GM18505 (cell line): Measurements from ENCODE around the gene GPD2.
"Not testable (repeated sequence)": the region's sequence is repeated elsewhere in the genome, so short reads cannot be mapped to it uniquely, and the experiment has no call there.

Experiments used
- ATAC-seq: cut with Tn5 transposase; IDR thresholded peaks from one replicate; pipeline ENCODE4 v1.9.1; 2021; ENCODE audit not compliant: unreplicated experiment
- POLR2A ChIP-seq: IDR thresholded peaks from 4 replicates; pipeline ENCODE4 v1.6.1; 2011; ENCODE audit warnings: borderline replicate concordance; ENCODE audit not compliant: insufficient read depth, insufficient read length; ENCODE audit errors: extremely low read depth

Gene GPD2

GRCh38 chr2:156580501-156580900, 144.3 kb downstream of the GPD2 start:
- no peak for TF ChIP-seq POLR2A
- no peak for ATAC-seq

DNA sequence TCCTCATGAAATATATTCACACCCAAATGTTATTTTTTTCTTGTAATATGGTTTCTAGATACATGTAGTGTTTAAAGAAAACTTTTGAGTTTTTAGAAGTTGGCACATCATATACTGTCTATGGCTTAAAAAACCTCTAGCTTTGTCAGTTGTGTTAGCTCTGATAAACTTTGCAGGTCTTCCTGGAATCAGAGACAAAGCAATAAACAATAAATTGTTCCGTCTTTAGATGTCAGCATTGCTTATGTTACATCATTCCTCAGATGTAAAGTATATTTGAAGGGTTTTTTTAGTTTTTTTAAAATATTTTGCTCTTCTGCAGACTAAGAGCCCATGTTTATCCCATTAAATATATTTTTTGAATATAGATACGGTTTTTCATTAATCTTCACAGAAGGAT, 145.1 kb downstream of the GPD2 start:
- TF ChIP-seq POLR2A: no peak
- no peak for ATAC-seq

DNA sequence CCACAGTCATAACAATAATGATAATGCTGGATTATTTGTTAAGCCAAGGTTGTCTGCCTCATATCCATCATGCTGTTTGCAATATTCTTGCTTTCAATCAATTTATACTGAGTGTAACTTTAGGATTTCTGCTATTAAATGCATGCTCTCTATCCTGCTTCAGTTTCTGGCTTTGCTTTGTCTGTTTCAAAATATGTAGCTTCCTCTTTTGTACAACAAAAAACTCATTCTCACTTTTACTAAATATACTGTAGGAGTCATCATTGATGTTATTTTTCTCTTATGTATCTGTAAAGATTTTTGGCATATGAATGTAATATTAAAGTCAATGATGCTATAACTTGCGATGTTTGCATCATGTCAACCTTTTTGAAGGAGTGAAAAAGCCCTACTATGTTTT, 149.3 kb downstream of the GPD2 start:
- TF ChIP-seq POLR2A: no peak

DNA sequence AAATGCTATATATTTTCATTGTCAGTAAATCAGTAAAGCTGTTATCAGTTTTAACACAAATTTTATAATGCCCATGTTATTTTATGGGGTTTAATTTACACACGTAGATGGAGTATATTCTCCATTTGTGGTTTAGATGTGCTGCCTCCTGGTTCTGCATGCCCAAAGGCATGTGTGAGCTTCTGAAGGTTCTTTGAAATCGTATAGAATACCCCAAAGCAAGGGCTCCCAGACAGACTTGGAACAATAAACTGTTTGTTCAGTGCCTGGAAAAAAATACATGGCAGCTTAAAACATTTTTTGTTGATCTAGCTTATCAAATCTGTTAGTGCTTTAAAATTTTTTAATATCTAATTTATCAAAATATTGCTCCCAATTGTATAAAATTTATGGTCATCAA, 150.4 kb downstream of the GPD2 start:
- no peak for ATAC-seq
- no peak for TF ChIP-seq POLR2A

More for the DNA sequence above, 149.3 kb downstream of the GPD2 start:
- peak; percentile 52 for ATAC-seq

GRCh38 chr2:156589381-156590079, 153.4 kb downstream of the GPD2 start:
- no peak for TF ChIP-seq POLR2A
- ATAC-seq: peak; percentile 60

GRCh38 chr2:156590085-156590739, 154.0 kb downstream of the GPD2 start:
- no peak for ATAC-seq
- no peak for TF ChIP-seq POLR2A

GRCh38 chr2:156592809-156593593, 156.8 kb downstream of the GPD2 start:
- no peak for TF ChIP-seq POLR2A
- no peak for ATAC-seq

DNA sequence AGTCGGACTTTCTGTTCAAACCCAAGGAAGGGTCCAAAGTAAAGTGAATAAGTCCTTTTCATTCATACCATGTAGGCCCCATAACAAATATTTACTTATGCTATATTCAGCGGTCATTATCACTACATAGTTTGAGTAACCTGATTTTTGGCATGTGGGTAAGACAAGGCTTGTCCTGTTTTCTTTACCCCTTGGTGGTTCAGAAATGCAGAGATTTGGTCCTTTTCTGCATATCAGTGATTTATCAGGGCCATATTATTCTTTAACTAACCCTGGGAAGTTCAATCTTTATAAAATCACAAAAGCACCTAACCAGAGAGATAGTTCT, 157.4 kb downstream of the GPD2 start:
- no peak for ATAC-seq
- no peak for TF ChIP-seq POLR2A

DNA sequence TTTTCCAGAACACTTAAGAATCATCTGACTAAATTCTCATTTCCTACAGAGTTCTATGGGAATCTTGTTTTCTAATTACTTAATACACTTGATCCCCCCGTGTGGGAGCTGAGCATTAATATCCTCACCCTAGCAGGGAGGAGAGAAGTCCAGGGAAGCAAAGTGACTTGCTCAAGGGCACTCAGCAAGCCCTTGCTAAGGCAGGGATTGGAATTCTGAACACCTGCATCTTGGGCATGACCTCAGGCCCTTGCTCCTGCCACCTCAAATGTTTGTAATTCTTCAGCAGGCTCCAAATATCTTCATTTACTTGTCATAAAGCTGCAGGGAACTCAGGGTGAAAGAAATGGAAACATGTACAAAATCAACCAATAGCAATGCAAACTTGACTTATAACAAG, 162.4 kb downstream of the GPD2 start:
- no peak for ATAC-seq
- TF ChIP-seq POLR2A: no peak

DNA sequence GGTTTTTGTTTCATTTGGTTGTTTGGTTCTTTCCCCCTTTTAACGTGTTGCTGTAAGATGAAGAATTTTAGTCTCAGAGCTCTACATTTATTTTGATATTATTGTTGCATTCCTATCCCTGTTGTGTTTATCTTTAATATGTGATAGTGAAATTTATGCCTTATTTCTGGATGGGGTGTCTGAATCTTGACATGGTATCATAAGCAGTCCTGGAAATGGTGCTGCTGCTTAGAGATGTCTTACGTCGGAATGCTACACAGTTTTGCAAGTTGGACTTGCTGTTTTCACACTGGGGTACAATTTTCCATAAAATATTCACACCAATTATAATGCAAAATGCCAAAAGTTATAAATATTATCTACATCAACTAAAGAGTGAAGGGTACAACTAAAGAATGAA, 164.0 kb downstream of the GPD2 start:
- no peak for ATAC-seq
- no peak for TF ChIP-seq POLR2A

DNA sequence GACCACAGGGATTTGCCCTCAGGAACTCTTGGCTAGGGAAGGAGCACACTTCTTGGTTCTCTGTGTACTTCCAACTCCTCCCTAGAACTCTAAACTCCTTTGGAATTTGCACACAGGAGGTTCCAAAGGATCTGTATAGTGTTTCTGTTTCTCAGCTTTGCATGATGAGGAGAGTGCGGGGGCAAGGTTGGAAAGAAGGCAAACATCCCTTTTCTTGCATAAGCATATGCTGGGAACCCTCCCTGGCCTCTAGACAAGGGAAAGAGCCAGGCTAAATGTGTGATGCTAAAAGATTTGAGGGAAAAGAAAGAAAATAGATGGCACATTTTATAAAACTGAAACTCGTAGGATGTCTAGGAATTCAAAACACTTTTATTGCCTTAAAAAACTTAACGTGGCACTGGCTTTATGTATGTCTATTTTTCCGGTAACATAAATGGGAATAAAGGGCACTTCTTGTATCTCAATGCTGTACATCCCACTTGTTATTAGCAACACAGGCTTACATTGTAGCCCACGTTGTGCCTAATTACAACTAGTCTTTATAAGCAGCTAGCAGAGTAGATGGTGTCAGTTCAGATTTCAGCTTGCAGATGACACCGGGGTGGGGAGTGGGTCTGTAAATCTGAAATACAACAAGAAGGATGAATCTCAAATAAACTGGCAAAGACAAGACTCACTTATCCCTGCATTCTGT, 165.8 kb downstream of the GPD2 start:
- no peak for TF ChIP-seq POLR2A
- no peak for ATAC-seq

- ATAC-seq: no peak
- no peak for TF ChIP-seq POLR2A
These were observed 166.4 kb downstream of the GPD2 start for GRCh38 chr2:156602552-156602933.

GRCh38 chr2:156615836-156616322, 179.7 kb downstream of the GPD2 start:
- ATAC-seq: no peak
- TF ChIP-seq POLR2A: no peak

DNA sequence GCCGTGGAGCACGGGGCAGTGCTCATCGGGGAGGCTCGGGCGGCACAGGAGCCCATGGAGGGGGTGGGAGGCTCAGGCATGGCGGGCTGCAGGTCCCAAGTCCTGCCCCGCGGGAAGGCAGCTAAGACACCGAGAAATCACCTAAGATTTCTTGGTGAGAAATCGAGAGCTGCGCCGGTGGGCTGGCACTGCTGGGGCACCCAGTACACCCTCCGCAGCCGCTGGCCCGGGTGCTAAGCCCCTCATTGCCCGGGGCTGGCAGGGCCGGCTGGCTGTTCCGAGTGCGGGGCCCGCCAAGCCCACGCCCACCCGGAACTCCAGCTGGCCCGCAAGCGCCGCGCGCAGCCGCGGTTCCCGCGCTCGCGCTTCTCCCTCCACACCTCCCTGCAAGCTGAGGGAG, 181.9 kb downstream of the GPD2 start:
- ATAC-seq: not testable (repeated sequence)
